HepG2 (cell line): ENCODE results near the gene DPP6.

Experiments
- ARID3A ChIP-seq: IDR thresholded peaks from 2 replicates; pipeline ENCODE4 v1.6.1; 2012; ENCODE audit warnings: low read depth, low read length, improper control_type of control experiment
- DZIP1 ChIP-seq: sonication (generic); formaldehyde crosslinking; IDR thresholded peaks from 2 replicates; pipeline ENCODE4 v1.5.0; 2020; ENCODE audit warnings: mild to moderate bottlenecking, missing genetic modification reagents
- EZH2 ChIP-seq: conservative IDR thresholded peaks from 2 replicates; pipeline ENCODE4 v1.6.1; 2012; ENCODE audit warnings: mild to moderate bottlenecking, low read depth, low read length, moderate library complexity
- GABPA ChIP-seq, 2 experiments: IDR thresholded peaks; 2 replicates each; pipeline ENCODE4 v1.6.1; 2011 to 2016; ENCODE audit warnings: low read depth in 2 of 2, low read length in 1 of 2, missing biosample characterization in 1 of 2, missing genetic modification characterization in 1 of 2
- NFATC3 ChIP-seq: sonication (generic); formaldehyde crosslinking; IDR thresholded peaks from 2 replicates; pipeline ENCODE4 v1.5.1; 2020; ENCODE audit warnings: mild to moderate bottlenecking, missing genetic modification reagents
- POLR2AphosphoS5 ChIP-seq: IDR thresholded peaks from 2 replicates; pipeline ENCODE4 v1.6.1; 2012; ENCODE audit warnings: low read depth, low read length
- ZBTB42 ChIP-seq: sonication (generic); formaldehyde crosslinking; IDR thresholded peaks from 2 replicates; pipeline ENCODE4 v1.5.0; 2020; ENCODE audit warnings: mild to moderate bottlenecking, missing genetic modification reagents
- ZBTB8A ChIP-seq: sonication (generic); formaldehyde crosslinking; IDR thresholded peaks from 2 replicates; pipeline ENCODE4 v1.4.0; 2020; ENCODE audit warnings: mild to moderate bottlenecking, low read depth, missing genetic modification reagents, borderline replicate concordance
- ZNF878 ChIP-seq: sonication (generic); formaldehyde crosslinking; IDR thresholded peaks from 2 replicates; pipeline ENCODE4 v1.8.1; 2023; ENCODE audit warnings: mild to moderate bottlenecking, missing genetic modification reagents, moderate library complexity
- TF ChIP-seq, protein P1 (sequence below): sonication (generic); formaldehyde crosslinking; IDR thresholded peaks from 2 replicates; pipeline ENCODE4 v1.5.0; 2020; ENCODE audit warnings: mild to moderate bottlenecking, missing genetic modification reagents, moderate library complexity
- TF ChIP-seq, protein P2 (sequence below): IDR thresholded peaks from 2 replicates; pipeline ENCODE4 v1.6.1; 2016; ENCODE audit warnings: mild to moderate bottlenecking, missing biosample characterization, missing genetic modification reagents

DNA sequence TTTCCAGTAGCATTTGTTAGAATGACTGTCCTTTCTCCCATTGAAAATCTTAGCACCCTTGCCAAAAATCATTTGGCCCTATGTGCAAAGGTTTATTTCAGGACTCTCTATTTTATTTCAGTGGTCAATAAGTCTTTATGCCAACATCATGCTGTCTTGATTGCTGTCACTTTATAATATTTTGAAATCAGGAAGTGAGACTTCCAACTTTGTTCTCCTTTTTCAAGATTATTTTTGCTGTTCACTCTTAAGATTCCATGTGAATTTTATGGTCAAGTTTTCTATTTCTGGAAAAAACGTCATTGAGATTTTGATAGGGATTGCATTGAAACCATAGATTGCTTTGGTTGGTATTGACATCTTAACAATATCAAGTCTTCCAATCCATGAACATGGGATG, 885.6 kb downstream of the DPP6 start:
- TF ChIP-seq, protein P1, sequence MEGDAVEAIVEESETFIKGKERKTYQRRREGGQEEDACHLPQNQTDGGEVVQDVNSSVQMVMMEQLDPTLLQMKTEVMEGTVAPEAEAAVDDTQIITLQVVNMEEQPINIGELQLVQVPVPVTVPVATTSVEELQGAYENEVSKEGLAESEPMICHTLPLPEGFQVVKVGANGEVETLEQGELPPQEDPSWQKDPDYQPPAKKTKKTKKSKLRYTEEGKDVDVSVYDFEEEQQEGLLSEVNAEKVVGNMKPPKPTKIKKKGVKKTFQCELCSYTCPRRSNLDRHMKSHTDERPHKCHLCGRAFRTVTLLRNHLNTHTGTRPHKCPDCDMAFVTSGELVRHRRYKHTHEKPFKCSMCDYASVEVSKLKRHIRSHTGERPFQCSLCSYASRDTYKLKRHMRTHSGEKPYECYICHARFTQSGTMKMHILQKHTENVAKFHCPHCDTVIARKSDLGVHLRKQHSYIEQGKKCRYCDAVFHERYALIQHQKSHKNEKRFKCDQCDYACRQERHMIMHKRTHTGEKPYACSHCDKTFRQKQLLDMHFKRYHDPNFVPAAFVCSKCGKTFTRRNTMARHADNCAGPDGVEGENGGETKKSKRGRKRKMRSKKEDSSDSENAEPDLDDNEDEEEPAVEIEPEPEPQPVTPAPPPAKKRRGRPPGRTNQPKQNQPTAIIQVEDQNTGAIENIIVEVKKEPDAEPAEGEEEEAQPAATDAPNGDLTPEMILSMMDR (CRISPR knock-in tag) = no peak
- TF ChIP-seq ARID3A = no peak
- TF ChIP-seq NFATC3 (CRISPR knock-in tag) = no peak
- no peak for TF ChIP-seq EZH2
- no peak for TF ChIP-seq DZIP1 (CRISPR knock-in tag)
- TF ChIP-seq ZBTB42 (CRISPR knock-in tag) = no peak
- TF ChIP-seq, protein P2, sequence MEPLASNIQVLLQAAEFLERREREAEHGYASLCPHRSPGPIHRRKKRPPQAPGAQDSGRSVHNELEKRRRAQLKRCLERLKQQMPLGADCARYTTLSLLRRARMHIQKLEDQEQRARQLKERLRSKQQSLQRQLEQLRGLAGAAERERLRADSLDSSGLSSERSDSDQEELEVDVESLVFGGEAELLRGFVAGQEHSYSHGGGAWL (CRISPR knock-in tag) = no peak
- TF ChIP-seq GABPA (IDR thresholded peaks at IDR 0.05; ENCODE audit: low read depth, low read length) = no peak
- no peak for TF ChIP-seq GABPA (CRISPR knock-in tag; IDR thresholded peaks at IDR 0.05; ENCODE audit: low read depth)
- no peak for TF ChIP-seq ZBTB8A (CRISPR knock-in tag)
- no peak for TF ChIP-seq ZNF878
- TF ChIP-seq POLR2AphosphoS5 = no peak
